Myometrial cell (primary cell): ENCODE measurements around the gene TEX28. TPM values are rescaled to one million over a fixed set of nuclear protein-coding genes. Genes with fewer than 3 reads are reported as not detected.

Experiments used
- total RNA-seq: library from RNA; depleted of rRNA; stranded (reverse); fragments of >200 nt; gene quantifications from 2 replicates; pipeline ENCODE4 v1.2.3, GENCODE V29; 2015

Gene TEX28
- not detected in 2 replicates for total RNA-seq

GRCh38 chrX:154294791-154295574 lies at the start of gene TEX28:
TEX28 (minus strand) TSS chrX:154295124; CDS start chrX:154292117, 3,007 bp downstream.

GRCh38 chrX:154295664-154296310 lies 863 bp upstream of the TEX28 start, which contains the start of gene TKTL1:
TKTL1 (plus strand) TSS chrX:154295795; CDS start chrX:154295860, 65 bp downstream.

GRCh38 chrX:154257282-154257681 lies 37.6 kb downstream of the TEX28 start, which contains the start of gene OPN1MW3:
OPN1MW3 (plus strand) TSS chrX:154257582; CDS start chrX:154257620, 38 bp downstream.

Other genes starting within 250 kb of the TEX28 start
- gene MECP2, start 197.4 kb downstream of the TEX28 start, total RNA-seq = 11.7 and 24.8 TPM in 2 replicates
- not detected in 2 replicates for gene OPN1LW, start 150.9 kb downstream of the TEX28 start, total RNA-seq
- not detected in 2 replicates for gene OPN1MW, start 112.5 kb downstream of the TEX28 start, total RNA-seq
- gene OPN1MW2, start 75.4 kb downstream of the TEX28 start, total RNA-seq = not detected in 2 replicates
- gene OPN1MW3, start 37.5 kb downstream of the TEX28 start, total RNA-seq = not detected in 2 replicates
- not detected in 2 replicates for gene TKTL1, start 671 bp upstream of the TEX28 start, total RNA-seq
- 2,107 and 2,266 TPM in 2 replicates for gene FLNA, start 79.5 kb upstream of the TEX28 start, total RNA-seq
- gene EMD, start 84.2 kb upstream of the TEX28 start, total RNA-seq = 73.4 and 86.5 TPM in 2 replicates
- 6,121 and 9,090 TPM in 2 replicates for gene RPL10, start 103.3 kb upstream of the TEX28 start, total RNA-seq
- gene DNASE1L1, start 114.1 kb upstream of the TEX28 start, total RNA-seq = 91.1 and 95.0 TPM in 2 replicates
- 20.8 and 21.4 TPM in 2 replicates for gene TAFAZZIN, start 116.4 kb upstream of the TEX28 start, total RNA-seq
- 56.2 and 66.3 TPM in 2 replicates for gene ATP6AP1, start 133.6 kb upstream of the TEX28 start, total RNA-seq
- 115 and 157 TPM in 2 replicates for gene GDI1, start 142.0 kb upstream of the TEX28 start, total RNA-seq
- 56.9 and 62.8 TPM in 2 replicates for gene FAM50A, start 149.0 kb upstream of the TEX28 start, total RNA-seq
- 7.5 and 8.2 TPM in 2 replicates for gene PLXNA3, start 163.2 kb upstream of the TEX28 start, total RNA-seq
- gene LAGE3, start 184.2 kb upstream of the TEX28 start, total RNA-seq = 14.1 and 29.2 TPM in 2 replicates
- gene UBL4A, start 191.5 kb upstream of the TEX28 start, total RNA-seq = 28.2 and 44.1 TPM in 2 replicates
- gene SLC10A3, start 195.5 kb upstream of the TEX28 start, total RNA-seq = 39.9 and 41.5 TPM in 2 replicates
- gene FAM3A, start 221.1 kb upstream of the TEX28 start, total RNA-seq = 34.6 and 44.3 TPM in 2 replicates